Thoracic aorta (tissue), 2 donors: ENCODE data around the gene CCL25. TPM values are rescaled to one million over a fixed set of nuclear protein-coding genes. Genes with fewer than 3 reads are reported as not detected.
"Not testable (repeated sequence)": the region's sequence is repeated elsewhere in the genome, so short reads cannot be mapped to it uniquely, and the experiment has no call there.

Experiments
- ATAC-seq: fragments of 150-250 bp; one replicate; pipeline ENCODE4 v1.8.0; 2017; ENCODE audit warnings: low read depth; ENCODE audit not compliant: insufficient number of reproducible peaks, low FRiP score
- DNase-seq: peaks from one replicate; pipeline ENCODE4 v3.0.0-alpha.2; 2020; ENCODE audit warnings: low spot score
- H3K27ac ChIP-seq, 2 donors: fragments of 200-600 bp; sonication (generic); 1 replicate in 1 of 2; 2 replicates in 1 of 2; pipeline ENCODE4 v1.5.1; 2016; ENCODE audit warnings: mild to moderate bottlenecking in 2 of 2, moderate library complexity in 2 of 2
- H3K27me3 ChIP-seq: fragments of 200-600 bp; sonication (generic); replicated peaks from 2 replicates; pipeline ENCODE4 v1.6.0; 2016; ENCODE audit warnings: mild to moderate bottlenecking; ENCODE audit not compliant: insufficient read depth
- H3K36me3 ChIP-seq: fragments of 200-600 bp; sonication (generic); one replicate; pipeline ENCODE4 v1.5.1; 2016
- H3K4me1 ChIP-seq, 2 donors: fragments of 200-600 bp; sonication (generic); 1 replicate in 1 of 2; 2 replicates in 1 of 2; pipeline versions ENCODE4 v1.5.1 to v1.6.0; 2016; ENCODE audit warnings: low read depth in 2 of 2, mild to moderate bottlenecking in 1 of 2; ENCODE audit not compliant: control insufficient read depth in 1 of 2
- H3K4me3 ChIP-seq: fragments of 200-600 bp; sonication (generic); 2 replicates; pipeline ENCODE4 v1.5.1; 2016; ENCODE audit warnings: mild to moderate bottlenecking
- H3K9me3 ChIP-seq: fragments of 200-600 bp; sonication (generic); 2 replicates; pipeline ENCODE4 v1.5.1; 2016
- total RNA-seq, 2 donors: library from RNA; depleted of rRNA; stranded (reverse); fragments of >200 nt; gene quantifications; one replicate each; pipeline versions ENCODE4 v1.1.0 to v1.2.3, GENCODE V29; 2016
- TF ChIP-seq, protein P1 (sequence below): fragments of 200-600 bp; sonication (generic); IDR thresholded peaks from one replicate; pipeline ENCODE4 v1.5.1; 2019; ENCODE audit warnings: antibody characterized with exemption

CCL25 gene
- total RNA-seq, 2 donors from 2014 or later = not detected

DNA sequence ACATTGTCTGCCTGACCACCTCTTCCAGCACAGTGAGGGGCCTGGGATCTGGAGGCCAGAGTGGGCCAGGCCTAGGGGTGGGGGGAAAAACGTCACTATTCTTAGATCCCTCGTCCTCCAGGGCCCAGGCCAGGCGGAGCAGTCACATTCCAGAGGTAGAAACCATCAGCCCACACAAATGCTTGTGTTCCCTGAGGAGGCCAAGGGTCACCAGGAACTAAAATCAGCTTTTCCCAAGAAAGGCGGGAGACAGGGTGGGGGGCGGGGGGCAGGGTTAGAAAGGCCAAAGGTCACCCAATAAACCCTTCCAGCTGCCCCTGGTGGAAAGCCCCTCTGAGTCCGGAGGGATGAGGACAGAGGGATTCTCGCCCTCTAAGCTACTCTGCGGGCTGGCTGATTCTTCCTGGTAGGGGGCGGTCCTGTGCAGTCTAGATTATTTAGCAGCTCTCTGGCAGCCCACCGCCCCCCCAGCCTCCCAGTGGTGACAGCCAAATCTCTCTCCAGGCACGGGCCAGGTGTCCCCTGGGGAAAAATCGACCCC is 23.5 kb upstream of the CCL25 start:
- Histone ChIP-seq H3K27me3 (no peaks in the 10 kb centered on the region), H3K4me1 (no peaks in the 10 kb centered on the region), H3K36me3 (no peaks in the 10 kb centered on the region), H3K4me3 (no peak overlapping the region), H3K27ac (no peak overlapping the region), H3K9me3 (no peaks in the 10 kb centered on the region)
- DNase-seq (no peak), ATAC-seq (no peak)
- TF ChIP-seq, protein P1, sequence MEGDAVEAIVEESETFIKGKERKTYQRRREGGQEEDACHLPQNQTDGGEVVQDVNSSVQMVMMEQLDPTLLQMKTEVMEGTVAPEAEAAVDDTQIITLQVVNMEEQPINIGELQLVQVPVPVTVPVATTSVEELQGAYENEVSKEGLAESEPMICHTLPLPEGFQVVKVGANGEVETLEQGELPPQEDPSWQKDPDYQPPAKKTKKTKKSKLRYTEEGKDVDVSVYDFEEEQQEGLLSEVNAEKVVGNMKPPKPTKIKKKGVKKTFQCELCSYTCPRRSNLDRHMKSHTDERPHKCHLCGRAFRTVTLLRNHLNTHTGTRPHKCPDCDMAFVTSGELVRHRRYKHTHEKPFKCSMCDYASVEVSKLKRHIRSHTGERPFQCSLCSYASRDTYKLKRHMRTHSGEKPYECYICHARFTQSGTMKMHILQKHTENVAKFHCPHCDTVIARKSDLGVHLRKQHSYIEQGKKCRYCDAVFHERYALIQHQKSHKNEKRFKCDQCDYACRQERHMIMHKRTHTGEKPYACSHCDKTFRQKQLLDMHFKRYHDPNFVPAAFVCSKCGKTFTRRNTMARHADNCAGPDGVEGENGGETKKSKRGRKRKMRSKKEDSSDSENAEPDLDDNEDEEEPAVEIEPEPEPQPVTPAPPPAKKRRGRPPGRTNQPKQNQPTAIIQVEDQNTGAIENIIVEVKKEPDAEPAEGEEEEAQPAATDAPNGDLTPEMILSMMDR = no peak

DNA sequence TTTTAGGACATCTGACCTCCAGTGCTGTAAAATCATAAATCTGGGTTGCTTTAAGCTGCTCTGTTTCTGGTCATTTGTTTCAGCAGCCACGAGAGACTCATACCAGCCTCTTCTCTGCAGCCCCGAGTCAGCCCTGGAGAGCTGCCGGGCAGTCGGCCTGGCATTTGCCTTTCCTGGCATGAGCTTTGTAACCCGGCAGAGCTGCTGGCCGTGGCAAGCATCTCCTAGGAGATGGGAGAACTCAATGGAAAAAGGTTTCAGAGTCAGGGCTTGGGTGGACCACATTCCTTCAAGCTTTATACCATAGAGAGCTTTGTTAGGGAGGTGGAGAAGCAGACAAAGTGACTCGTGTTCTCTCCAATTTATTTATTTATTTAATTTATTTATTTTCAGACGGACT is 21.6 kb upstream of the CCL25 start:
- no peaks in the 10 kb centered on the region for H3K27me3 ChIP-seq
- no peak overlapping the region for H3K27ac ChIP-seq
- H3K36me3 ChIP-seq = no peaks in the 10 kb centered on the region
- H3K4me1 ChIP-seq = no peaks in the 10 kb centered on the region
- H3K9me3 ChIP-seq = no peaks in the 10 kb centered on the region
- TF ChIP-seq, protein P1 = no peak
- ATAC-seq (no peak), DNase-seq (no peak)
- H3K4me3 ChIP-seq = no peak overlapping the region

- not testable (repeated sequence) for ATAC-seq, H3K36me3 ChIP-seq
These were observed 19.0 kb upstream of the CCL25 start for GRCh38 chr19:8033287-8034177.

GRCh38 chr19:8034178-8034525 is 18.4 kb upstream of the CCL25 start:
- no peaks in the 10 kb centered on the region for H3K9me3 ChIP-seq
- H3K36me3 ChIP-seq = no peaks in the 10 kb centered on the region
- ATAC-seq (no peak), DNase-seq (no peak)
- H3K4me3 ChIP-seq = no peak overlapping the region
- TF ChIP-seq, protein P1 = no peak
- H3K27me3 ChIP-seq = no peaks in the 10 kb centered on the region
- H3K4me1 ChIP-seq = no peaks in the 10 kb centered on the region
- H3K27ac ChIP-seq = no peak overlapping the region

More at GRCh38 chr19:8033287-8034177, 19.0 kb upstream of the CCL25 start:
- not testable (repeated sequence) for H3K27me3 ChIP-seq, H3K4me1 ChIP-seq, DNase-seq, H3K4me3 ChIP-seq, H3K9me3 ChIP-seq, H3K27ac ChIP-seq

DNA sequence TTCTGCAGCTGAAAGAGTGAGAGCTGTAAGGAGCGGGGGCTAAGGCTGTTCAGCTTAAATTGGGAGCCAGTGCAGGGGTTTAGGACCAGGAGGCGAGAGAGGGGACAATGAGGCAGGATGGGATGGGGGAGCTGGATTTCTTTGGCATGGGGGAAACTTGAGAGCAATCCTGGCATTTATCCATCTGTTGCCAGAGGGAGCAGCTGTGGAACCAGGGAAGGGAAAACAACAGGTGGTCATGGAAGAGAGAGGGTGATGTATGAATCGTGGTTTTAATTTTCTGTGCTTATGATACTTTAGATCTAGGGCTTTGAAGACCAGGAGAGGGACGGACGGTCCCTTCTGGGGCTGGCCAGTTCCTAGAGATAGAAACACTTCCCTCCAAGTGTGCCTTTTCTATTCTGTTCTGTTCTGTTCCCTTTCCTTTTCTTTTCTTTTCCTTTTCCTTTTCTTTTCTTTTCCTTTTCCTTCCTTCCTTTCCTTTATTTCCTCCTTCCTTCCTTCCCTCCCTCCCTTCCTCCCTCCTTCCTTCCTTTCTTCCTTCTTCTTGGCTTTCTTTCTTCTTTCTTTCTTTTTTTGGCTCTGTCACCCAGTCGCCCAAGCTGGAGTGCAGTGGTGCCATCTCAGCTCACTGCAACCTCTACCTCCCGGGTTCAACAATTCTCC is 16.0 kb upstream of the CCL25 start:
- Histone ChIP-seq H3K36me3 (no peaks in the 10 kb centered on the region), H3K27ac (no peak overlapping the region), H3K9me3 (no peaks in the 10 kb centered on the region), H3K4me3 (no peak overlapping the region), H3K4me1 (no peaks in the 10 kb centered on the region), H3K27me3 (no peaks in the 10 kb centered on the region)
- DNase-seq = no peak
- ATAC-seq = no peak
- TF ChIP-seq, protein P1 = no peak
